Prostate gland (tissue), 2 donors: ENCODE data around the gene MYBPC3. TPM values are rescaled to one million over a fixed set of nuclear protein-coding genes. Genes with fewer than 3 reads are reported as not detected.

Experiments used
- DNase-seq: peaks from one replicate; pipeline ENCODE4 v3.0.0-alpha.2; 2019; ENCODE audit warnings: low spot score
- H3K27ac ChIP-seq, 2 donors: fragments of 200-600 bp; sonication (generic); 2 replicates each; pipeline ENCODE4 v1.5.1; 2017 to 2019
- H3K27me3 ChIP-seq: fragments of 200-600 bp; sonication (generic); replicated peaks from 2 replicates; pipeline ENCODE4 v1.5.1; 2019; ENCODE audit not compliant: insufficient read depth
- H3K36me3 ChIP-seq, 2 donors: fragments of 200-600 bp; sonication (generic); 1 replicate in 1 of 2; 2 replicates in 1 of 2; pipeline versions ENCODE4 v1.5.1 to v1.8.1; 2017 to 2019
- H3K4me1 ChIP-seq: fragments of 200-600 bp; sonication (generic); replicated peaks from 2 replicates; pipeline ENCODE4 v1.5.1; 2019
- H3K4me3 ChIP-seq, 2 donors: fragments of 200-600 bp; sonication (generic); 2 replicates each; pipeline ENCODE4 v1.5.1; 2017 to 2019
- H3K9me3 ChIP-seq: fragments of 200-600 bp; sonication (generic); 2 replicates; pipeline ENCODE4 v1.5.1; 2017
- POLR2A ChIP-seq: fragments of 450-650 bp; IDR thresholded peaks from one replicate; pipeline ENCODE4 v1.6.1; 2016; ENCODE audit warnings: antibody characterized with exemption, mild to moderate bottlenecking
- POLR2AphosphoS5 ChIP-seq: sonication (generic); formaldehyde crosslinking; IDR thresholded peaks from one replicate; pipeline ENCODE4 v1.6.1; 2017; ENCODE audit warnings: antibody characterized with exemption
- WGBS: methylation state at CpG from one replicate; pipeline ENCODE4 v1.1.5; 2018; 5-methylcytosine and 5-hydroxymethylcytosine counted together
- intact Hi-C: fragments of 100-400 bp; cut with DNase I; formaldehyde crosslinking; loops from one replicate; pipeline ENCODE4 v1.14.2; 2022
- total RNA-seq, 2 donors: library from RNA; depleted of rRNA; stranded (reverse); fragments of >200 nt; gene quantifications; one replicate each; pipeline ENCODE4 v1.1.0, GENCODE V29; 2016
- TF ChIP-seq, protein P1 (sequence below), 4 experiments: fragments of 200-600 bp in 2 of 4; fragments of 450-650 bp in 2 of 4; sonication (generic) in 2 of 4; IDR thresholded peaks; 1 replicate in 3 of 4; 2 replicates in 1 of 4; pipeline ENCODE4 v1.5.1; 2016 to 2019; ENCODE audit warnings: antibody characterized with exemption in 4 of 4, mild to moderate bottlenecking in 2 of 4, moderate library complexity in 2 of 4

MYBPC3 gene
- total RNA-seq, 2 donors from 2014 or later, result 0.91 TPM; not detected in 1

DNA sequence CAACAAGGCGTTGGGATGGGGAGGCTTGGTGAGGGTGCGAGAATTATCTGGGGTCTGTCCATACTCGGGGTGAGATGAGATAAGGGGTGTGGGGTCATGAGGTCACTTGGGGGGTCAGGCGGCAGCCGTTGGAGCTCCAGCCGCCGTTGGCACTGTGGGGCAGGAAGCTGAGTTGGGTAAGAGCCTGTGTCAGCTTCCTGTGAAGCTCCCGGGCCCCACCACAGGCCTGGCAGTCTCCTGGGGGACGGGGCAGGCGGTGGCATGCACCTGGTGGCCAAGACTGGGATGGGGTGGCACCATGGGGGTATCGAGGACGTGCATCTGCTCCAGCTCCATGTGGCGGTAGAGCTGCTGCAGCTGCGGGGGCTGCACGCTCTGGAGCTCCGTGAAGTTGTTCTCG, 7.1 kb upstream of the MYBPC3 start:
- Histone ChIP-seq H3K9me3 (no peaks in the 10 kb centered on the region), H3K36me3 (no peaks in the 10 kb centered on the region), H3K4me3 (no peak overlapping the region), H3K27me3 (no peaks in the 10 kb centered on the region), H3K4me1 (no peaks in the 10 kb centered on the region), H3K27ac (no peak overlapping the region)
- intact Hi-C loops, result loop anchor here (5.0 to 10.0 kb wide), 2 partner anchors 102 to 475 kb away; partner anchors contain the start of gene NR1H3
- no peak for DNase-seq
- 74% methylated on average over 17 of the region's 17 CpGs for WGBS
- TF ChIP-seq, protein P1, sequence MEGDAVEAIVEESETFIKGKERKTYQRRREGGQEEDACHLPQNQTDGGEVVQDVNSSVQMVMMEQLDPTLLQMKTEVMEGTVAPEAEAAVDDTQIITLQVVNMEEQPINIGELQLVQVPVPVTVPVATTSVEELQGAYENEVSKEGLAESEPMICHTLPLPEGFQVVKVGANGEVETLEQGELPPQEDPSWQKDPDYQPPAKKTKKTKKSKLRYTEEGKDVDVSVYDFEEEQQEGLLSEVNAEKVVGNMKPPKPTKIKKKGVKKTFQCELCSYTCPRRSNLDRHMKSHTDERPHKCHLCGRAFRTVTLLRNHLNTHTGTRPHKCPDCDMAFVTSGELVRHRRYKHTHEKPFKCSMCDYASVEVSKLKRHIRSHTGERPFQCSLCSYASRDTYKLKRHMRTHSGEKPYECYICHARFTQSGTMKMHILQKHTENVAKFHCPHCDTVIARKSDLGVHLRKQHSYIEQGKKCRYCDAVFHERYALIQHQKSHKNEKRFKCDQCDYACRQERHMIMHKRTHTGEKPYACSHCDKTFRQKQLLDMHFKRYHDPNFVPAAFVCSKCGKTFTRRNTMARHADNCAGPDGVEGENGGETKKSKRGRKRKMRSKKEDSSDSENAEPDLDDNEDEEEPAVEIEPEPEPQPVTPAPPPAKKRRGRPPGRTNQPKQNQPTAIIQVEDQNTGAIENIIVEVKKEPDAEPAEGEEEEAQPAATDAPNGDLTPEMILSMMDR (IDR thresholded peaks at IDR 0.05), result no peak
- no peak for TF ChIP-seq POLR2A
- no peak for TF ChIP-seq POLR2AphosphoS5

DNA sequence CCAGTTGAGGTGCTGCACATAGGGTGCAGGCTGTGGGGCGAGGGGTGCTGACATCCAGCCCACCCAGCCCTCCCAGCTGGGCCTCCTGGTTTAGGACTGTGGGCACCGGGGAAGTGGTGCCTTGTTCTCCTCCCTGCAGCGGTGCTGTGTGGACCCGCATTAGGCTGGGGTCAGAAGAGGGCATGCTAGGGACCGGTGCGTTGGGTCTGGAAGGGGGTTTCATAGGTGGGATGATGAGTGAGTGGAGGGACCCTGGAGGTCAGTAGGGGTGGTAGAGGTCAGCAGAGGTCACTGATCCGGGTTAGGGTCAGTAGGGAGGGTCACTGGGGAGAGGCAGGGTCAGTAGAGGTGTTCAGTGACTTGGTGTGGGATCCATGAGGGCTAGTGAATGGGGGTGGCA, 6.7 kb upstream of the MYBPC3 start:
- 83% methylated on average over 7 of the region's 7 CpGs for WGBS
- no peak for DNase-seq
- H3K36me3 ChIP-seq, result no peaks in the 10 kb centered on the region
- no peaks in the 10 kb centered on the region for H3K9me3 ChIP-seq
- intact Hi-C loops, result loop anchor here (5.0 to 10.0 kb wide), 2 partner anchors 102 to 474 kb away; partner anchors contain the start of gene NR1H3
- H3K4me3 ChIP-seq, result no peak overlapping the region
- H3K27me3 ChIP-seq, result no peaks in the 10 kb centered on the region
- TF ChIP-seq, protein P1 (IDR thresholded peaks at IDR 0.05), result no peak
- TF ChIP-seq POLR2A (no peak), POLR2AphosphoS5 (no peak)
- H3K4me1 ChIP-seq, result no peaks in the 10 kb centered on the region
- no peak overlapping the region for H3K27ac ChIP-seq

DNA sequence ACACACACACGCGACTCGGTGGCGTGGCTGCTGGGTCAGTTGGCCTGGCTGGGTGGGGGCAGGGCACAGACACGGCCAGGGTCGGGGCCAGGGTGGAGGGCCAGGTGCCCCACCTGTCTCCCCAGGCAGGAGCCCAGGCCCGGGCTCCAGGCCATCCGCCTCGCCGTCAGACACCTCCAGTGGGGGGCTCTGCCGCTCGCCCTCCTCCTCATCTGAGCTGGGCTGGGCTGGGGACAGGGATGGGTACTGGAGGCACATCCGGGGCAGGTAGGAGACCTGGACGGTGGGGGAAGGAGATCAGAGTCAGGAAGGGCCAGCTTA, 6.2 kb upstream of the MYBPC3 start:
- no peak for DNase-seq
- Histone ChIP-seq H3K27me3 (no peaks in the 10 kb centered on the region), H3K4me3 (no peak overlapping the region), H3K36me3 (no peaks in the 10 kb centered on the region), H3K27ac (no peak overlapping the region), H3K9me3 (no peaks in the 10 kb centered on the region), H3K4me1 (no peaks in the 10 kb centered on the region)
- intact Hi-C loops, result loop anchor here (5.0 to 10.0 kb wide), 2 partner anchors 101 to 474 kb away; partner anchors contain the start of gene NR1H3
- TF ChIP-seq POLR2AphosphoS5, result no peak
- TF ChIP-seq, protein P1 (IDR thresholded peaks at IDR 0.05), result no peak
- WGBS, result 87% methylated on average over 14 of the region's 14 CpGs

DNA sequence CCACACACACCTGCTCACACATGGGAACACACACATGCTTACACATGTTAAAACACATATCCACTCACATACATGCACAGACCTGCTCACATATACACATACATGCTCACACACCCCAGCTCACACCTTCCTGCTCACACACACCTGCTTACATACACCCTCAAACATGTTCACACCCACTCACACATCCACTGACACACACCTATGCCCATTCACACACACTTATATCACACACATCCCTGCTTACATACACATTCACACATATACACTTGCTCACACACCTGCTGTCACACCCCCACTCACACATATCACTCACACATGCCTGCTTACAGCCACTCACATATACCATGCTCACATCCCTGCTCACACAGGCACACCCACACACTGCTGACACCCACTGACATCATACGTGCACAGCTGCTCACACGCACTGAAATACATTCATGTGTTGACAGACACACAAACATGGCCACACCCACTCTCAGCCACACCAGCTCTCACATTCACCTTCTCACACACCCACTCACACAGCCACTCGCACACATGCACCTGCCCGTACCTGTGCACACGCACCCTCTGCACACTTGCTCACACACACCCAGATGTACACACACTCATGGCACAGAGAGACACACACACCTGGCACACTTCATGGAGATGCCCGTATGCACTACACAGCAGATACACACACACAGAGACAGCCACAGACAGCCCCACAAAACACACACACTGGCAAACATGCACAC, 5.7 kb upstream of the MYBPC3 start:
- Histone ChIP-seq H3K4me1 (no peaks in the 10 kb centered on the region), H3K27me3 (no peaks in the 10 kb centered on the region), H3K27ac (no peak overlapping the region), H3K36me3 (no peaks in the 10 kb centered on the region), H3K4me3 (no peak overlapping the region), H3K9me3 (no peaks in the 10 kb centered on the region)
- no peak for TF ChIP-seq POLR2A
- no peak for TF ChIP-seq POLR2AphosphoS5
- TF ChIP-seq, protein P1 (IDR thresholded peaks at IDR 0.05), result no peak
- intact Hi-C loops, result loop anchor here (5.0 to 10.0 kb wide), 2 partner anchors 101 to 473 kb away; partner anchors contain the start of gene NR1H3
- WGBS, result 91% methylated on average over 6 of the region's 6 CpGs
- no peak for DNase-seq

DNA sequence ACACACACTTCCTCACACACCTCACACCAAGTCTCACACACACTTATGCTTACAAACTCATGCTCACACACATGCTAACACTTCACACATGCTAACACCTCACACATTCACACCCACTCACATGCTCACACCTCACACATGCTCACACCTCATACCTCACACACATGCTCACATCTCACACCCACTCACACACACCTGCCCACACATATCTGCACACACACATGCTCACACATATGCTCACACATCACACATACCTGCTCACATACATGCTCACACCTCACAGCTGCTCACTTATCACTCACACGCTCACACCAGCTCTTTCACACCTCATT, 4.5 kb upstream of the MYBPC3 start:
- no peak overlapping the region for H3K27ac ChIP-seq
- intact Hi-C loops, result loop anchor here (5.0 to 10.0 kb wide), 2 partner anchors 100 to 472 kb away; partner anchors contain the start of gene NR1H3
- no peaks in the 10 kb centered on the region for H3K4me1 ChIP-seq
- no peak for TF ChIP-seq POLR2A
- TF ChIP-seq, protein P1 (IDR thresholded peaks at IDR 0.05), result no peak
- no peak for TF ChIP-seq POLR2AphosphoS5
- no peaks in the 10 kb centered on the region for H3K9me3 ChIP-seq
- DNase-seq, result no peak
- no peaks in the 10 kb centered on the region for H3K27me3 ChIP-seq
- 100% methylated on average over 1 of the region's 1 CpG for WGBS
- no peak overlapping the region for H3K4me3 ChIP-seq
- H3K36me3 ChIP-seq, result no peaks in the 10 kb centered on the region
